Measurements from ENCODE around the gene LRRD1. TPM values are rescaled to one million over a fixed set of nuclear protein-coding genes. Genes with fewer than 3 reads are reported as not detected.

Gene LRRD1
- total and polyA plus RNA-seq, 9 of the 15 experiments (the other 6 are each of a cell fraction or from before 2014, with no cell fraction given): 0.07 to 0.15 TPM; not detected in 7

GRCh38 chr7:92134271-92135051 lies 44.5 kb downstream of the LRRD1 start, which contains the start of gene CYP51A1 (continued):
- TF ChIP-seq ELK1 (CRISPR knock-in tag; IDR thresholded peaks at IDR 0.05): no peak
- no peak for TF ChIP-seq ZNF134 (CRISPR knock-in tag; conservative IDR thresholded peaks at IDR 0.05)
- TF ChIP-seq EP400 (IDR thresholded peaks at IDR 0.05): peak; percentile 99
- no peak for TF ChIP-seq SIX5 (IDR thresholded peaks at IDR 0.05; ENCODE audit: borderline replicate concordance in 1 of 2, insufficient read depth in 1 of 2, low read depth in 1 of 2, low read length in 2 of 2)
- TF ChIP-seq ZNF785 (CRISPR knock-in tag; IDR thresholded peaks at IDR 0.05): no peak
- peak; percentile 80; the same call in 1 of the 2 replicates for TF ChIP-seq ZNF232 (CRISPR knock-in tag; IDR thresholded peaks at IDR 0.05)
- peak; percentile 10; the same call in 1 of the 2 replicates for TF ChIP-seq RHOXF2B (CRISPR knock-in tag; conservative IDR thresholded peaks at IDR 0.05)
- TF ChIP-seq USF2 (CRISPR knock-in tag; IDR thresholded peaks at IDR 0.05): no peak
- TF ChIP-seq ZNF354B (CRISPR knock-in tag; IDR thresholded peaks at IDR 0.05): no peak
- TF ChIP-seq GTF2E2 (tag; IDR thresholded peaks at IDR 0.05): 0 out of 2 replicates have a peak, but pooled peaks have one; percentile 51
- TF ChIP-seq YBX1 (IDR thresholded peaks at IDR 0.05): no peak
- TF ChIP-seq HDAC3 (IDR thresholded peaks at IDR 0.05; ENCODE audit: borderline replicate concordance, partially characterized antibody): peak; percentile 57
- TF ChIP-seq KDM1A (IDR thresholded peaks at IDR 0.05): peak; percentile 49 to 56; a peak in 2 of 4 replicates
- TF ChIP-seq NCOR1 (IDR thresholded peaks at IDR 0.05): peak; percentile 60
- no peak for TF ChIP-seq HINFP (tag; conservative IDR thresholded peaks at IDR 0.05; ENCODE audit: low read depth)
- TF ChIP-seq CBX3 (IDR thresholded peaks at IDR 0.05; ENCODE audit: borderline replicate concordance in 1 of 2, low read length in 2 of 2): peak in 1 of 2 experiments; percentile 86; a peak in 2 of 3 replicates
- TF ChIP-seq, protein P1, sequence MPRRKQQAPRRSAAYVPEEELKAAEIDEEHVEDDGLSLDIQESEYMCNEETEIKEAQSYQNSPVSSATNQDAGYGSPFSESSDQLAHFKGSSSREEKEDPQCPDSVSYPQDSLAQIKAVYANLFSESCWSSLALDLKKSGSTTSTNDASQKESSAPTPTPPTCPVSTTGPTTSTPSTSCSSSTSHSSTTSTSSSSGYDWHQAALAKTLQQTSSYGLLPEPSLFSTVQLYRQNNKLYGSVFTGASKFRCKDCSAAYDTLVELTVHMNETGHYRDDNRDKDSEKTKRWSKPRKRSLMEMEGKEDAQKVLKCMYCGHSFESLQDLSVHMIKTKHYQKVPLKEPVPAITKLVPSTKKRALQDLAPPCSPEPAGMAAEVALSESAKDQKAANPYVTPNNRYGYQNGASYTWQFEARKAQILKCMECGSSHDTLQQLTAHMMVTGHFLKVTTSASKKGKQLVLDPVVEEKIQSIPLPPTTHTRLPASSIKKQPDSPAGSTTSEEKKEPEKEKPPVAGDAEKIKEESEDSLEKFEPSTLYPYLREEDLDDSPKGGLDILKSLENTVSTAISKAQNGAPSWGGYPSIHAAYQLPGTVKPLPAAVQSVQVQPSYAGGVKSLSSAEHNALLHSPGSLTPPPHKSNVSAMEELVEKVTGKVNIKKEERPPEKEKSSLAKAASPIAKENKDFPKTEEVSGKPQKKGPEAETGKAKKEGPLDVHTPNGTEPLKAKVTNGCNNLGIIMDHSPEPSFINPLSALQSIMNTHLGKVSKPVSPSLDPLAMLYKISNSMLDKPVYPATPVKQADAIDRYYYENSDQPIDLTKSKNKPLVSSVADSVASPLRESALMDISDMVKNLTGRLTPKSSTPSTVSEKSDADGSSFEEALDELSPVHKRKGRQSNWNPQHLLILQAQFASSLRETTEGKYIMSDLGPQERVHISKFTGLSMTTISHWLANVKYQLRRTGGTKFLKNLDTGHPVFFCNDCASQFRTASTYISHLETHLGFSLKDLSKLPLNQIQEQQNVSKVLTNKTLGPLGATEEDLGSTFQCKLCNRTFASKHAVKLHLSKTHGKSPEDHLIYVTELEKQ (CRISPR knock-in tag; IDR thresholded peaks at IDR 0.05): no peak
- TF ChIP-seq STAT6 (CRISPR knock-in tag; IDR thresholded peaks at IDR 0.05): no peak

Measured in K562 (cell line).